ENCODE results near the gene SH3RF3. TPM values are rescaled to one million over a fixed set of nuclear protein-coding genes. Genes with fewer than 3 reads are reported as not detected.

Gene SH3RF3
- total and polyA plus RNA-seq, 9 of the 15 experiments (the other 6 are each of a cell fraction or from before 2014, with no cell fraction given) = 0.02 TPM; not detected in 8

DNA sequence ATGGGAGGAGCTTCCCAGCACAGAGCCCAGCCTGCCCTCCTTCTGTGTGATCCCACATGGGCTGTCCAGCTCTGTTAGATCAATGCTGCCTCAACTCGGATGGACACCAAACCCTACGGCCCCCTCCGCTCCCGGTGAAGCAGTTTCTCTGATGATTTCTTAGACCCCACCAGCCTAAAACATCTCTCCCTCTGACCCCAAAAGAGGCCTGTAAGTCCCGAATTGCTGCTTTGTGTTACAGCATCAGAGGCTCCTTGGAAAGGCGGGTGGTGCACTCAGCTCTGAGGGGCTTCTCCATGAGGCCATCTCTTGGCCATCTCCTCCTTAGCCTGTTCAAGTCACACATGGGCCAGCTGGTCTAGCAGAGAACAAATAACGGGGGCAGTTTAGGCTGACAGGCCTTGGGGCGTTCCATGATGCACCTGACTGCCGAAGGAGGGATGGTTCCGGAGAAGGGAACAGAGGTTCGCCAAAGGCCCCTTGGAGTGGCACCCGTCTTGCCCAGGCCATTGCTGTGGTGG lies 240.7 kb downstream of the SH3RF3 start:
- intact Hi-C loops (cut with micrococcal nuclease) (no loop called here), in situ Hi-C loops (cut with MboI) (no loop called here)
- POLR2A ChIA-PET = interaction anchor here (0.5 to 1.3 kb wide), 4 partner anchors 9 to 29 kb away, joined by 3 to 5 read pairs (median 3); no protein-coding TSS in a partner anchor
- Histone ChIP-seq H3K9ac (ENCODE audit: insufficient read depth in 1 of 2, low read depth in 2 of 2, low read length in 2 of 2) (no peak overlapping the region), H3K9me3 (replicated peaks; ENCODE audit: control insufficient read depth, insufficient read depth, low read depth, low read length) (no peaks in the 10 kb centered on the region), H3K4me3 (no peak overlapping the region), H4K20me1 (replicated peaks; ENCODE audit: control insufficient read depth, insufficient read depth, low read length) (no peaks in the 10 kb centered on the region), H3K4me1 (replicated peaks in 1 of 2; ENCODE audit: control insufficient read depth in 2 of 2, insufficient read depth in 2 of 2, low read length in 2 of 2) (no peaks in the 10 kb centered on the region; a peak in 1 of 5 replicates), H3K79me2 (ENCODE audit: control insufficient read depth, insufficient read depth, low read length) (no peaks in the 10 kb centered on the region), H3K4me2 (ENCODE audit: insufficient read depth, low read length) (no peak overlapping the region), H3K36me3 (ENCODE audit: control insufficient read depth, insufficient read depth, low read length) (no peaks in the 10 kb centered on the region), H3K9me1 (ENCODE audit: control insufficient read depth, insufficient read depth, low read length) (no peaks in the 10 kb centered on the region), H3K27me3 (ENCODE audit: control insufficient read depth in 2 of 2, insufficient read depth in 2 of 2, low read length in 2 of 2) (peaks cover 6 to 48% of the 10 kb centered on the region in 2 experiments; a peak in 3 of 5 replicates), H3K27ac (ENCODE audit: extremely low read depth, low read depth, low read length) (no peak overlapping the region), H2AFZ (ENCODE audit: low read depth, low read length) (no peak overlapping the region)
- FAIRE-seq (no peak), ATAC-seq (no peak), DNase-seq (ENCODE audit: extremely low read depth in 1 of 4, low spot score in 3 of 4) (no peak)
- no TSS peak for BruUV-seq (replicated peaks)
- CTCF ChIA-PET (ENCODE audit: low intra/inter-chr PET ratio) = no interaction called here
- WGBS (ENCODE audit: insufficient coverage, low coverage, missing lambda C conversion rate) = under 1% methylated on average over 12 of the region's 12 CpGs
- TF ChIP-seq, protein P1, sequence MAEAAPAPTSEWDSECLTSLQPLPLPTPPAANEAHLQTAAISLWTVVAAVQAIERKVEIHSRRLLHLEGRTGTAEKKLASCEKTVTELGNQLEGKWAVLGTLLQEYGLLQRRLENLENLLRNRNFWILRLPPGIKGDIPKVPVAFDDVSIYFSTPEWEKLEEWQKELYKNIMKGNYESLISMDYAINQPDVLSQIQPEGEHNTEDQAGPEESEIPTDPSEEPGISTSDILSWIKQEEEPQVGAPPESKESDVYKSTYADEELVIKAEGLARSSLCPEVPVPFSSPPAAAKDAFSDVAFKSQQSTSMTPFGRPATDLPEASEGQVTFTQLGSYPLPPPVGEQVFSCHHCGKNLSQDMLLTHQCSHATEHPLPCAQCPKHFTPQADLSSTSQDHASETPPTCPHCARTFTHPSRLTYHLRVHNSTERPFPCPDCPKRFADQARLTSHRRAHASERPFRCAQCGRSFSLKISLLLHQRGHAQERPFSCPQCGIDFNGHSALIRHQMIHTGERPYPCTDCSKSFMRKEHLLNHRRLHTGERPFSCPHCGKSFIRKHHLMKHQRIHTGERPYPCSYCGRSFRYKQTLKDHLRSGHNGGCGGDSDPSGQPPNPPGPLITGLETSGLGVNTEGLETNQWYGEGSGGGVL (CRISPR knock-in tag; IDR thresholded peaks at IDR 0.05) = no peak
- TF ChIP-seq CCAR2 (IDR thresholded peaks at IDR 0.05; ENCODE audit: low read depth, low read length) (no peak), ZBTB26 (CRISPR knock-in tag; IDR thresholded peaks at IDR 0.05) (no peak), ZNF583 (CRISPR knock-in tag; IDR thresholded peaks at IDR 0.05) (no peak)
- TF ChIP-seq, protein P2, sequence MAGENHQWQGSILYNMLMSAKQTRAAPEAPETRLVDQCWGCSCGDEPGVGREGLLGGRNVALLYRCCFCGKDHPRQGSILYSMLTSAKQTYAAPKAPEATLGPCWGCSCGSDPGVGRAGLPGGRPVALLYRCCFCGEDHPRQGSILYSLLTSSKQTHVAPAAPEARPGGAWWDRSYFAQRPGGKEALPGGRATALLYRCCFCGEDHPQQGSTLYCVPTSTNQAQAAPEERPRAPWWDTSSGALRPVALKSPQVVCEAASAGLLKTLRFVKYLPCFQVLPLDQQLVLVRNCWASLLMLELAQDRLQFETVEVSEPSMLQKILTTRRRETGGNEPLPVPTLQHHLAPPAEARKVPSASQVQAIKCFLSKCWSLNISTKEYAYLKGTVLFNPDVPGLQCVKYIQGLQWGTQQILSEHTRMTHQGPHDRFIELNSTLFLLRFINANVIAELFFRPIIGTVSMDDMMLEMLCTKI (IDR thresholded peaks at IDR 0.05; ENCODE audit: partially characterized antibody) = no peak
